GM12801 (cell line): ENCODE results near the gene HSD17B2.

Experiments used
- CTCF ChIP-seq: IDR thresholded peaks from one replicate; pipeline ENCODE4 v1.5.1; 2011; ENCODE audit warnings: control low read depth; ENCODE audit not compliant: insufficient read length; ENCODE audit errors: extremely low read depth

Gene HSD17B2

DNA sequence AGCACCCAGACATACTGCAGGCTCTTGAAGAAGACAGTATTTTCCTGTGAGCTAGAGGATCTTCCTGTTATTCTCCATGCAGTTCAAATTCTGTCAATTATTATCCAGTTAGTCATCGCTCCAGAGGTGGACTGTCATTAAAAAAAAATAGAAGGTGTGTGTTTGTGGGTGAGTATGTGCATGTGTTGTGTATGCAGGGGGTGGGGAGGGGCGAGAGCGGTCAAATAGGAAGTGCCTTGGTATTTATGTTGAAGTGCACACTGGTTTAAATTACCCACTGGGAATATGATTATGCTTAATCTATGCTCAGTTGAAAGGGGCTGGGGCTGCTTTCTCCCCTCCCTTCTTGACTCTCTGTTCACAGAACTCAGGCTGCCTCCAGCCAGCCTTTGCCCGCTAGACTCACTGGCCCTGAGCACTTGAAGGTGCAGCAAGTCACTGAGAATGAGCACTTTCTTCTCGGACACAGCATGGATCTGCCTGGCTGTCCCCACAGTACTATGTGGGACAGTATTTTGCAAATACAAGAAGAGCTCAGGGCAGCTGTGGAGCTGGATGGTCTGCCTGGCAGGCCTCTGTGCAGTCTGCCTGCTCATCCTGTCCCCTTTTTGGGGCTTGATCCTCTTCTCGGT, at the start of gene HSD17B2:
Gene HSD17B2, plus strand, starts transcription at position 273 of the 632 bp plus-strand sequence. Its CDS starts 172 bp downstream, at position 445.
- TF ChIP-seq CTCF, result no peak

- no peak for TF ChIP-seq CTCF
Observed at GRCh38 chr16:81987121-81987520, 47.9 kb upstream of the HSD17B2 start.

- TF ChIP-seq CTCF, result no peak
Observed at GRCh38 chr16:81987706-81988105, 47.3 kb upstream of the HSD17B2 start.

- no peak for TF ChIP-seq CTCF
Observed at GRCh38 chr16:81992859-81993258, 42.2 kb upstream of the HSD17B2 start.

DNA sequence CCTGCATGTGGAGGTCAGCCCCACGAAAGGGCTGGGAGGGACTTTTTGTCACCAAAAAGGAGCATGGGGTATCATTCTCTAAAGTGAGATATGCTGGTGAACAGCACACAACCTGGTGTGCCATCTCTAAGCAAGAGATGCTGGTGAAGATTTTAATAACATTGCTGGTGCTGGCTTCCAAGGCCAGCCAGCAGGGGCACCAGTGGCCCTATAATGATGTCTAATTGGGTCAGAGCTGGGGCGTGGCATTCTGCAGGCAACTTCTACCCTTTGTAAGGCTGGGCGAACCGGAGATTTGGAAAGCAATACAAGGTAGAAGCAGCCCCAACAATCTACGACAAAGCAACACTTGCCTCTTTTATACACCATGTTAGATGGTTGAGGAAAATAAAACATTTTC, 40.6 kb upstream of the HSD17B2 start:
- no peak for TF ChIP-seq CTCF

GRCh38 chr16:81995651-81996050, 39.4 kb upstream of the HSD17B2 start:
- TF ChIP-seq CTCF, result no peak

DNA sequence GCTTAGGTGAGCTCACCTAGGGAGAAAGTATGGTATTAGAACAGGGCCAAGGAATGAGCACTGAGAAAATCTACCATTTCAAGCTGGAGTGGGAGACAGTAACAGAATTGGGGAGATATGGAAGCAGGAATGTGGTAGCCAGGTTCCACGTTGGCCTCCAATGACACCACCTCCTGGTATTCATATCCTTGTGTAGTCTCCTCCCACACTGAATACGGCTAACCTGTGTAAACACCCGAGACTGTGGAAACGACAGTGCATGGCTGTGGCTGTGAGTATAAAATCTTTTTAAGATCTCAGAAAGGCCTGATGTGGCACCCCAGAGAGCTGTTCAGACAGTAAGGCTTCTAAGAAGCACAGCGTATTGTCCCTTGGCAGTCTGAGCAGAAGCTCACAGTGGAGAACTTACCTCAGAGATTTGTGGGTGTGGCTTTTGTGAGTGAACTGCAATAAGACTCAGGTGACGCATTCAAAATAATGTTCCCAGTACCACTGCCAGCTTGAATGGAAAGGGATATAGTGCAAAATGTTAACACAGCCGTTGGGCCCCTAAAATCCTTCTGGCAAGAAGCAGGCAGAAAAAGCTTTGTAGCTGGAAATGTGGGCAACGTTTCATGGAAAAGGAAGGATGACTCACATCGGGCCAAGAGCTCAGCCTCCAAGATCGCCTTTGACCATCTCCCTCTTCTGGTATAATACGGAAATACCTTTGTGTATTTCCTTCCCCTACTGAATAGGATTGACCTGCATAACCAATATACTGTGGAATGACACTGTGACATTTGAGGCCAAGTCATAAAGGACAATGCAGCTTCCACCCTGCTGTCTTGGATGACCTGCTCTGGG, 38.2 kb upstream of the HSD17B2 start:
- no peak for TF ChIP-seq CTCF
